GM21526 (cell line): Measurements from ENCODE around the gene PTPRA.
"Not testable (repeated sequence)": the region's sequence is repeated elsewhere in the genome, so short reads cannot be mapped to it uniquely, and the experiment has no call there.

ENCODE experiments used
- ATAC-seq: cut with Tn5 transposase; IDR thresholded peaks from one replicate; pipeline ENCODE4 v1.9.1; 2021; ENCODE audit warnings: moderate library complexity; ENCODE audit not compliant: unreplicated experiment, low FRiP score

Gene PTPRA, protein sequence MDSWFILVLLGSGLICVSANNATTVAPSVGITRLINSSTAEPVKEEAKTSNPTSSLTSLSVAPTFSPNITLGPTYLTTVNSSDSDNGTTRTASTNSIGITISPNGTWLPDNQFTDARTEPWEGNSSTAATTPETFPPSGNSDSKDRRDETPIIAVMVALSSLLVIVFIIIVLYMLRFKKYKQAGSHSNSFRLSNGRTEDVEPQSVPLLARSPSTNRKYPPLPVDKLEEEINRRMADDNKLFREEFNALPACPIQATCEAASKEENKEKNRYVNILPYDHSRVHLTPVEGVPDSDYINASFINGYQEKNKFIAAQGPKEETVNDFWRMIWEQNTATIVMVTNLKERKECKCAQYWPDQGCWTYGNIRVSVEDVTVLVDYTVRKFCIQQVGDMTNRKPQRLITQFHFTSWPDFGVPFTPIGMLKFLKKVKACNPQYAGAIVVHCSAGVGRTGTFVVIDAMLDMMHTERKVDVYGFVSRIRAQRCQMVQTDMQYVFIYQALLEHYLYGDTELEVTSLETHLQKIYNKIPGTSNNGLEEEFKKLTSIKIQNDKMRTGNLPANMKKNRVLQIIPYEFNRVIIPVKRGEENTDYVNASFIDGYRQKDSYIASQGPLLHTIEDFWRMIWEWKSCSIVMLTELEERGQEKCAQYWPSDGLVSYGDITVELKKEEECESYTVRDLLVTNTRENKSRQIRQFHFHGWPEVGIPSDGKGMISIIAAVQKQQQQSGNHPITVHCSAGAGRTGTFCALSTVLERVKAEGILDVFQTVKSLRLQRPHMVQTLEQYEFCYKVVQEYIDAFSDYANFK

DNA sequence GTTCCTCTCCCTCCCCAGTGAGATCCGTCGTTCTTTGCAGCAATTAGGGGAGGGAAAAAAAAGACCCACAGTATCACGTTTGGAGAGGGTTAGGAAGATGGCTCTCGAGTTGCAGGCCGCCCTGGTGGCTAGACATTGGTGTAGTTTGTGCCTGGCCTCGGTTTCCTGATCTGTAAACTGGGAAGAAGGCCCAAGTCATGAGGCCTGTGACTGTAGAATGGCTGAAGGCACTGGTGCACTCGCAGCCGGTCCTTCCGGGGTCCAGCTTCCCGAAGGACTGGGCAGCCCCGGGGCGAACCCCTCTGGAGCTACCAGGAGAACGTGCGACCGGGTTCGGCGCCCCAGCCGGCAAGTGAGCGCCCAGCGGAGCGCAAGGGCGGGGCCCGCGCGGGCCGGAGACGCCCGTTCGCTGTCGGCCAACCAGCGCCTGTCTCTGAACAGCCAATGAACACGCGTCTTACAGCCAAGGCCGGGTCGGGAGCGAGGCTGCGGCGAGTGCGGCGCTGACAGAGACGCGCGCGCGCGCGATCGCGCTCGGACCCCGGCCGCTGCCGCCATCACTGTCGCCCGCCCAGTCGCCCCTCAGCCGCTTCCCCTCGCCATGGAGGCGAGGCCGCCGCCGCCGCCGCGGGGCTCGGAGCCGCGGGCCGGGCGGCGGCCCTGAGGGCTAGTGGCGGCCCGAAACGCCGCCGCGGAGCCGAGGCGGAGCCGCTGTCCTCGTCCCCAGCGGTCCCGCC lies at the start of gene PTPRA:
Gene PTPRA (plus strand): TSS at position 472 of the 737 bp plus-strand sequence. CDS start 90,797 bp downstream, outside the sequence.
- peak; percentile 89 for ATAC-seq

DNA sequence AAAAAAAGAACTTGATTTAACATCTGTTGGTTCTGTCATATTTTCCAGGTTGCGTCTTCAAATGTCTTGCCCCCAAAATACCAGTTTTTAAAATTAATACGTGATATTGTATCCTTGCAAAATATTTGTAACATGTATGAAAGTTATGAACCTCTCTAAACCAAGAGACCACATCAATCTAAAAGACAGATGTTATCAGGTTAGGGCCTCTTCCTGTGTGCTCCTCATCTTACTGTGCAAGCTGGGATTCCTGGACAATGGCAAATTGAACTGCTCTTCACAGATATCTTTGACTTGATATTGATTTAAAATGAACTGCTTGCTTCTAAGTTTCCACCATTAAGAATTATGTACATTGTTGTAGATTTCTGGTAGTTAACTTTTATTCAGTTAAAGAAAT lies 47.5 kb upstream of the PTPRA start:
- ATAC-seq, result no peak

DNA sequence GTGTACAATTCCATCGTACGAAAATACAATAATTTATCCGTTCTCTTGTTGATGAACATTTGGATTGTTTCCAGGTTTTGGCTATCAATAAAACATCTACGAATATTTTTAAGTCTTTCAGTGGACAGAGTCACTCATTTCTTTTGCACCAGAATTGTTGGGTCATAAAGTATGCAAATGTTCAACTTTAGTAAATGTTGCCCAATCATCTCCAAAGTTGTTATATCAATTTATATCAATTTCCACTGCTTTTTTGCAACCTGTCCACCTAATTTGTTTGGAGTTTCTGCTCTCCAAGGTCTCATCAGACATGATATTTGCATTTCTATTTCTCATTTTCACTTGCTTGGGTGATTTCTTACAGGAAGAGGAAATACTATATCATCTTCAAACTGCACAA lies 46.6 kb upstream of the PTPRA start:
- no peak for ATAC-seq

DNA sequence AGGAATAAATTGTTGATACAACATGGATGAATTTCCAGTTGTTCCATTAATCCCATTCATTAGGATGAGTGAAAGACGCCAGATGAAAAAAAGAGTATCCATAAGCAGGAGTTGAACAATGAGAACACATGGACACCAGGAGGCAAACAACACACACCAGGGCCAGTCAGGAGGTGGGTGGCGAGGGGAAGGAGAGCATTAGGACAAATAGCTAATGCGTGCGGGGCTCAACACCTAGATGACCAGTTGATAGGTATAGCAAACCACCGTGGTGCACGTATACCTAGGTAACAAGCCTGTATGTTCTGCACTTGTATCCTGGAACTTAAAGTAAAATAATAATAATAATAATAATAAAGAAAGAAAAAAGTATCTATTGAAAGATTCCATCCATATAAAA lies 43.9 kb upstream of the PTPRA start:
- no peak for ATAC-seq

DNA sequence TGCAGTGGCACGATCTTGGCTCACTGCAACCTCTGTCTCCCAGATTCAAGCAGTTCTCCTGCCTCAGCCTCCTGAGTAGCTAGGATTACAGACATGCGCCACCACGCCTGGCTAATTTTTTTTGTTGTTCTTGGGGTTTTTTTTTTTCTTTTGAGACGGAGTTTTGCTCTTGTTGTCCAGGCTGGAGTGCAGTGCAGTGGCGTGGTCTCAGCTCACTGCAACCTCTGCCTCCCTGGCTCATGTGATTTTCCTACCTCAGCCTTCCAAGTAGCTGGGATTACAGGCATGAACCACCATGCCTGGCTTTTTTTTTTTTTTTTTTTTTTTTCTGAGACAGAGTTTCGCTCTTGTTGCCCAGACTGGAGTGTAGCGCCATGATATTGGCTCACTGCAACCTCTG lies 42.1 kb upstream of the PTPRA start:
- not testable (repeated sequence) for ATAC-seq

DNA sequence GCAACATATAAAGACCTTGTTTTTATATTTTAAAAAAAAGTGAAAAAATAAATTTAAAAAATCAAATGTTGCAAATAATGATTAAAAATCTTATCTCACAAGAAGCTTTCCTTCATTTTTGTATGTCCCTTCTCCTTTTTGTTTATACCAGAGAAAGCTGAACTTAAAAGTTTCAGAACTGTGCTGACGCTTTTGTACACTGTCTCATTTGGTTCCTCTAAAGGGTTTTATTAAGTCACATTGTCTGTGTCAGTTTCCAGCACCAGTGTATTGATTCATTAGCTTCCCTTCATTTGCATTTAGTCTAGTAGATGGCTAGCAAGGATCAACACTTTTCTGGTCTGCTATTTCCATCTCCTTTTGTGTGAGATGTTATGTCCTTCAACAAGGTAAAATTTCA lies 39.5 kb upstream of the PTPRA start:
- no peak for ATAC-seq

DNA sequence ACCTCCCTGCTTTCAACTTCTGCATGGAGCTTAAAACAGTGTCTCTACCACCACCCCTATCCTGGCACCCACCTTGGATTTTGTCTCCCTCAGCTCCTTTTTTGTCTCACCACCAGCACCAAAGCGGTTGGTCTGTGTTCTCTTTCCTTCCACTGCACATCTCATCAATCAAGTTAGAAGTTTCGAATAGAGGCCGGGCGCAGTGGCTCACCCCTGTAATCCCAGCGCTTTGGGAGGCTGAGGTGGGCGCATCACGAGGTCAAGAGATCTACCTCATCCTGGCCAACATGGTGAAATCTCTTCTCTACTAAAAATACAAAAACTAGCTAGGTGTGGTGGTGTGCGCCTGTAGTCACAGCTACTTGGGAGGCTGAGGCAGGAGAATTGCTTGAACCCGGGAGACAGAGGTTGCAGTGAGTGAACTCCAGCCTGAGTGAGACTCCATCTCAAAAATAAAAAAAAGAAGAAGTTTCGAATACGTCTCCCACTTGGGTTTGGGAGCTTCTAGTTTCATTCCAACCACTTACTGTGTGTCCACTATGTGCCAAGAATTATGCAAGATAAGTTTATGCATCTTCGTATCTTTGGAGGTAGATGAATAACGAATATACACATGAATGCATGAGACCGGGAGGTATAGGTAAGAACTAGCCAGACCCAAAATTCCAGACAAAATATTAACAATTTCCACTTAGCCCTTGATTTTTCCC lies 38.7 kb upstream of the PTPRA start:
- ATAC-seq, result no peak

DNA sequence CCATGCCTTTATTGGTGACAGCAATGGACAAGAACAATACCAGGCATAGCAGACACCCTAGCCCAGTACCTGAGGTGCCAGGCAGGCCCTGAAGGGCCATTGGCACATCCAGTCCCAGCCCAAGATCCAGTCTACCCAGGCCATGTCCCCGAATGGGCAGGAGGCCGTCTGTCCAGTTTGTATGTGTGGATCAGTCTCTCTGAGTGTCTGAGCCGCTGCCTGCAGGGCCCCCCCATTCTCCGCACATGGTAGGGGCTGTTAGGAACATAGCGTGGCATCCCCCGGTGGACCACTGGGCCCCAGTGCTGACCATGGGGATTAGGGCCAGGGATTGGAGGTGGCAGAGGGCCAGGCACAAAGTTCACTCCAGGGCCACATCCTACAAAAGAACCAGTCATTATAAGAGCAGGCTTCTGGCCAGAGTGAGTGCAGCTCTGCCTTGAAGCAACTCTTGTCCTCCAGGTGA lies 37.9 kb upstream of the PTPRA start:
- no peak for ATAC-seq

DNA sequence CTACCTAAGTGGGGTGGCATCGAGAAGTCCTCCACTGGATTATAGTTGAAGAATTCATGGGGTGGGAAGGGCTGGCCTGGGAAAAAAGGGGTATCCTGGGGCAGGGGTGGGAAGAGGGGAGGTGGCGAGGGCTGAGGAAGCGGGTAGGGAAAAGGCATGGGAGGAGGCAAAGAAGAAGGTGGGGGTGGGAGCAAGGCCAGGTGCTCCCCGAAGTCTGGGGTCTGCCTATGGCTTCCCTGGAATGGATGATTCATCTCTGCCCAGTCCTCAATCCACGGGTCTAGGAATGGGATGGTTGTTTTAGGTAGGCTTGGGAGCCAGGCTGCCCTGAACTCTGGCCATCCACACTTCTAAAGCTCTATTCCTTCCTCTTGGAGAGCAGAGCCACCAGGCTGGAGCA lies 37.2 kb upstream of the PTPRA start:
- ATAC-seq, result no peak

DNA sequence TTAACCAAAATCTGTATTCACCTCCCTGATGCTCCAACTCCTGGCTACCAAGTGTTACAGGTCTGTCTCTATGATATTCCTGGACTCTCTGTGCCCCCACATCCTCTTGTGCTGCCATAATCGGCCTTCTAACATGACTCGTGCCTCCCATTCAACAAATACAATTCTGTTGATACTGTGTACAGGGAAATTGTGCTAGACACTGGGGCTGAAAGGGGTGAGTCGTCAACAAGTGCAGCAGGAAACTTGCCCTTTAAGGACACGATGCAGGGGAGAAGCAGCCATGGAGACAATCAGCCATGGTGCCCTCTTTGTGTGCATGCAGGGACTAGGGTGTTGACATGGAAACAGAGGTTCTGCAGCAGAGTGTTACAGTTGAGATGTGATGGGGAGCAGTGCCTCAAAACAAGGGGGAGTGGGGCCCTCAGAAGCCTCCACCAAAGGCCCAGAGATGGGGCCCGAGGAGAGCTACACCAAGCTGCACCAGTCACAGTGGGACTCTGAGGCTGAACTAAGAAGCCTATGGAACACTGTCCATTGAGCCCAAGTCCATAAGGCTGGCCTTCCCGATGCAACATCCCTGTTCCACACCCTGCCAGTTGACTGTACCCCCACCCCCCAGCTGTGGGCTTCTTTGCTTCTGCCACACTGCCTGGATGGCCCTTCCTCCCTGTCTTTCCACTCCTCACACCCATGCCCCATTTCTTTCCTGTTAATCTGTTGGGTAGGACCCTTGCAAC lies 35.9 kb upstream of the PTPRA start:
- ATAC-seq, result no peak

DNA sequence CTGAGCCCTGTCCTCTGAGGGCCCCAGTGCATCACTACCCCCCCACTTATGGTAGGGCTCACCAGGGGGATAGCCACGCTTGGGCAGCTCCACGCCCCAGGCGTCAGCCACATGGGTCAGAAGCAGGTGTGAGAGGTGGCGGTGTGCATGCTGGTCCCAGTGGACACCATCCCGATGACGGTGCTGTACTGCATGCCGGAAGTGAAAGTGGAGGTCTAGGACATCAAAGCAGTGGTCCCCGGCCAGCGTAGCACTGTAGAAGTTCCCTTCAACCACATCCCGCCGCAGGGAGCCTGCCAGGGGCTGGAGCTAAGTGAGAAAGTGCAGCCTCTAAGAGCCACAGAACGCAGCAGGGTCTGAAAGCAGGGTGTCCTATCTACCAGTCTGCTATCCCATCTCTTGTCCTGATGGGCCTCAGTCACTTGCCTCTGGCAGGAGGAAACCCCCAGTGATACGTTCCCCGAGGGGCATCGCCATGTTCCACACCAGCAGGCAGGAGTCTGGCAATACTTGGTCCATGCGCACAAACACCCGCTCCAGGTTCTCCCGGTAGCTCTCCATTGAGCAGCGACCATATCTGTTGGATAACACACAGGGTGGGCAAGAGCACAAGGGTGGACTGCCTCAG lies 35.0 kb upstream of the PTPRA start:
- ATAC-seq, result no peak

DNA sequence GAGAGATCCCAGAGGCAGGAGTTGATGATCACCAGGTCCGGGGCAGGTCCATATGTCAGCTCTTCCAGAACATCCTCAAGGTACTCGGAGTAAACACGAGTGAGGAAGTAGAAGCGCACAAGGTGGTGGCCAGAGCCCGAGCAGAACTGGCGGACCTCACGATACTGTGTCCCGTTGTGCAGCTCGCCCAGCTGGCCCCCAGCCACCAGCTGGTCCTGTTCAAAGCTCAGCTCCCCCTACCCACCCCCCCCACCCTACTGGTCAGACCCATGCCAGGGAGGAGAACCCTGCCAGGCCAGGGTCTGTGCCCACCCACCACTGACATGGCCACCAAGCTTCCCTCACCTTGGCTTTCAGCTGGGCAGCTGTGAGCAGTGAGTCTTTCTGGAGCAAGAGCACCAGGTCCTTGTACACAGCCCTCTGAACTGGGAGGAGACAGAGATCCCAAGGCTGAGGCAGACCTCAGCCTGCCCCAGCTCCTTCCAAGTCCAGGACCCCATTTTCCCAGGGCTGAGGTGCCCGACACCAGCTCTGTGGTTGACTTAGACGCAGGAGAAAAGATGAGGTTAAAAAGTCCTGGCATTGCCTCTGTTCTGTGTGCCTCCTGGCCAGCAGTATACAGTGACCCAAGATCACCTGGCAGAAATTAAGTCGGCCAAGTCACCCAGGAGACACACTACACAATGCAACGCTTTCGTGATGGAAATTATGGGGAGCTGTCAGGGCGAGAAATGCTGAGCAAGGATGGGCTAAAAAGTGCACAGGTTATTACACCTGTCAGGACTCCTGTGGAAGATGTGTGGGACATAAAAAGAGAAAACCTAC lies 34.2 kb upstream of the PTPRA start:
- no peak for ATAC-seq

DNA sequence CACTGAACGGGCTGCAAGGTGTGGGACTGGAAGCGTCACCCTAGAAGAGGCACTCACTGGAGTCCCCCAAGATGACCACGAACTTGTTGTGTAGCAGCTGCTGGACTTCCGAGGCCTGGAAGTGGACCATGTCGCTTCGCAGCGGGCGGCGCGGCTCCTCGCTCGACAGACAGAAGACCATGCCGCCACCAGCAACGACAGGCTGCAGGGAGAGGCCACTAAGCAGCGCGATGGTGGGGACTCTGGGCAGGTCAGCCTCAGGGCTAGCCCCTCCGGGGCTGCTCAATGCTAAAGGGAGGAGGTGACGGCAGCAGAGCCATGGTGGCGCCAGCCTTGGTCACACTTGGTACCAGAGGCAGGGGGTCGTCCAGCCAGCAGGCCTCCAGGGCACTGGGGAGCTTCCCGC lies 33.5 kb upstream of the PTPRA start:
- no peak for ATAC-seq

DNA sequence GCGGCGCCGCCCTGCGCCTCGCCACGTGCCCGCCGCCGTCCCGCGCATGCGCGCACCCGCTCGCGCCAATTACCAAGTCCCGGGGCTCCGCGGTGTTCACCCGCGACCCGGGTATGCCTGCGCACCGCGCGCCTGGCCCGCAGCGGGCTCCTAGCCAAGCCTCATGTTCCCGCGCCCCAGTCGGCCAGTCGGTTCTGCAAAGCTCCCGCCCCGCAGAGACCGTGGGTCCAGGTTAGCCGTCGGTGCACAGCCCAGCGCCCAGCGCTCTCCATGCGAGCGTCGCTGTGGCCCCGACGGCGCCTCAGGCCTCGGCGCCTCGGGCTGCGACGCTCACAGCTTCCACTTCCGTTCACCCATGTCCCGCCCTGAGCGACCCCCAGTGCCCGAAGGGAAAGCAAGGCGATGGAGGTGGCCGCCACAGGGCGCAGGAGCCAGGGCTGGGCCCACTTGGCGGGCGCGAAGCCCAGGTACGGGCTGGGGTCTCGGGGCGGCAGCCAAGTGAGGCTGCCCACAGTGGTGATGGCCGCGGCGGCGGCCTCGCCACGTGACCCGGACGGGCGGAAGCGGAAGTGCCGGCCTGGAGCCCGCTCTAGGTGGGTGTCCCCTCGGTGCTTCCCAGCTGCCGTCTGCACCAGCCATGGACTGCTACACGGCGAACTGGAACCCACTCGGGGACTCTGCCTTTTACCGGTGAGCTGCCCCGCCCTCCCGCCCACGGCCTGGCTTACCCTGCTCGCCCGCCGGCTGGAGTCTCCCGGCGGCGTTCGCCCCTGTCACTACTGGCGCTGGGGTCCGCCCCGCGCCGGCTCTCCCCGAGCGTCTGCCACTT lies 32.9 kb upstream of the PTPRA start, which contains the start of the genes PCED1A and VPS16:
Gene PCED1A (minus strand): TSS at position 518 of the 829 bp plus-strand sequence. CDS start 743 bp downstream, outside the sequence.
Gene VPS16 (plus strand): TSS at position 608 of the 829 bp plus-strand sequence. CDS start 30 bp downstream, at position 638.
- peak; percentile 91 for ATAC-seq

DNA sequence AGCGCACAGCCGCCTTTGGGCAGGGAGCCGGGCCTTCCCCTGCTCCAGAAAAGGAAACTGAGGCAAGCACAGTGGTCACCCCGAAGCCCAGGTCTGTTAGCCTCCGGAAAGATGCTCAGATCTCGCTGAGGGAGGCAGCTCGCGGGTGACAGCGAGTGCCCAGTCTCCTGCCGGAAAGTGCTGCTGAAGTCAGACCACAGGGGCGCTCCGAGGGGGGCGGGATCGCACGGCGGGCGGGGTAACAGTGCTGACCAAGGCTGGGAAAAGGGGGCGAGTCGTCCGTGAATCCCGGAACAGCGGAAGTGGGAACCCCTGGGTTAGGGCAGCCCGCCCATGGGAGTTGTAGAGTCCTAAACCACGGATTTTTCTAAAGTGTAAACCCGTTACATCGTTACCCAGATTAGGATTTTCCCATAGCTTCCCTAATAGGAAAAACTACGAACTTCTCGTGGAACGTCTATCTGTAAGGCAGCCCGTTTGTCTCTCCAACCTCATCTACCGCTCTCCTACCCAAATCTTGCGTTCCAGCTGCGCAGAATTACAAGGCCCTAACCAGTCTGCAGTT lies 32.2 kb upstream of the PTPRA start:
- ATAC-seq, result peak; percentile 30

DNA sequence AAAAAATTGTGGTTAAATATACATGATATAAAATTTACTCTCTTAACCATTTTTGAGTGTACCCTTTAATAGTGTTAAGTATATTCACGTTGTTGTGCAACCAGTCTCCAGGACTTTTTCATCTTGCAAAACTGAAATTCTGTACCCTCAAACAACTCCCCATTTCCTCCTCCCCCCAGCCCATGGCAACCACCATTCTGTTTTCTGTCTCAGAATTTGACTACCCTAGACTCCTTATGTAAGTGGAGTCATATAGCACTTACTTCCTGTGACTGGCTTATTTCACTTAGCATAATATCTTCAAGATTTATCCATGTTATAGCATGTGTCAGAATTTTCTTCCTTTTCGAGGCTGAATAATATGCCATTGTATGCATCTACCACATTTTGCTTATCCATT lies 27.7 kb upstream of the PTPRA start:
- no peak for ATAC-seq

DNA sequence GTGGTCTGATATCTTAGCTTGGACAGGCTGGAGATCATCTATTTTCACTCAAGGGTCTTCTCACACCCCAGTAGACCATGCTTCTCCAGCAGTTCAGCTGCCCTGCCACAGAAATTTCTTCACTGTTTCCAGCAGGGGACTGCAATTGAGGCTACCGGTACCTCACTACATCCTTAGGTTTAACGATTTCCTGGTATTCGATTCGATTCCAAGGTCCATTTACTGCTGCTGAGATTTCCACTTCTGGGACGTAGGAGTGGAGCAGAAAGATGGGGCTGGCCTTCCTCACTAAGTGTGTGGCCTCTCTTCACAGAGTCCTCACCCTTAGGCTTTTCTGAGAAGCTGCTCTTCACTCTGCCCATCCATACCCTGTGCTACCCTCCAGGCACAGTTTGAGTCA lies 26.6 kb upstream of the PTPRA start:
- ATAC-seq, result no peak
